Small intestine (tissue), 7 donors: ENCODE results near the gene LRPAP1. TPM values are rescaled to one million over a fixed set of nuclear protein-coding genes. Genes with fewer than 3 reads are reported as not detected.

Source experiments
- DNase-seq, 2 donors: peaks; one replicate each; pipeline versions ENCODE4 v3.0.0 to v3.0.0-alpha.2; 2013
- FAIRE-seq: peaks from 2 replicates; lab custom pipeline; 2012; peaks lifted over from hg19 to GRCh38; lab: Jason Lieb, UNC
- H3K27ac ChIP-seq, 3 donors: one replicate each; pipeline ENCODE4 v1.5.1; 2013; ENCODE audit warnings: low read length in 2 of 3, mild to moderate bottlenecking in 2 of 3, control low read depth in 1 of 3, inconsistent platforms in 1 of 3, low read depth in 1 of 3, moderate library complexity in 1 of 3
- H3K27me3 ChIP-seq, 3 donors: one replicate each; pipeline ENCODE4 v1.6.1; 2013; ENCODE audit warnings: low read length in 3 of 3, inconsistent platforms in 1 of 3; ENCODE audit not compliant: control insufficient read depth in 3 of 3, insufficient read depth in 3 of 3
- H3K36me3 ChIP-seq, 3 donors: one replicate each; pipeline ENCODE4 v1.6.1; 2013; ENCODE audit warnings: low read length in 3 of 3, inconsistent platforms in 1 of 3, low read depth in 1 of 3, mild to moderate bottlenecking in 1 of 3, moderate library complexity in 1 of 3; ENCODE audit not compliant: control insufficient read depth in 3 of 3, insufficient read depth in 2 of 3
- H3K4me1 ChIP-seq, 3 donors: one replicate each; pipeline ENCODE4 v1.6.1; 2013; ENCODE audit warnings: low read length in 2 of 3, inconsistent platforms in 1 of 3, low read depth in 1 of 3, mild to moderate bottlenecking in 1 of 3, moderate library complexity in 1 of 3; ENCODE audit not compliant: control insufficient read depth in 3 of 3, insufficient read depth in 2 of 3
- H3K4me3 ChIP-seq, 3 donors: one replicate each; pipeline ENCODE4 v1.5.1; 2013; ENCODE audit warnings: low read length in 3 of 3, control low read depth in 1 of 3, inconsistent platforms in 1 of 3, low read depth in 1 of 3, mild to moderate bottlenecking in 1 of 3, moderate library complexity in 1 of 3
- H3K9me3 ChIP-seq, 2 donors: one replicate each; pipeline ENCODE4 v1.6.1; 2013; ENCODE audit warnings: low read depth in 1 of 2, low read length in 1 of 2; ENCODE audit not compliant: control insufficient read depth in 2 of 2, insufficient read depth in 1 of 2
- WGBS, 3 donors: extraction: QIAGEN DNeasy Blood & Tissue Kit; methylation state at CpG; one replicate each; pipeline ENCODE4 v1.1.7; 2013; 5-methylcytosine and 5-hydroxymethylcytosine counted together
- polyA plus RNA-seq, 4 donors: library from polyadenylated mRNA; stranded (reverse) in 3 of 4; unstranded in 1 of 4; fragments of 200-250 nt in 3 of 4; fragments of 120-200 nt in 1 of 4; gene quantifications; one replicate each; pipeline versions ENCODE4 v1.2.1 to v1.2.3, GENCODE V29; 2013
- donor health status: healthy with polysubstance abuse.
- donor health status: control.
- donor health status: control.
- donor health status: Bipolar disorder and iron deficiency.
- donor health status: healthy.

The LRPAP1 gene
- polyA plus RNA-seq, 4 donors: 20.1 to 268 (median 69.6) TPM

DNA sequence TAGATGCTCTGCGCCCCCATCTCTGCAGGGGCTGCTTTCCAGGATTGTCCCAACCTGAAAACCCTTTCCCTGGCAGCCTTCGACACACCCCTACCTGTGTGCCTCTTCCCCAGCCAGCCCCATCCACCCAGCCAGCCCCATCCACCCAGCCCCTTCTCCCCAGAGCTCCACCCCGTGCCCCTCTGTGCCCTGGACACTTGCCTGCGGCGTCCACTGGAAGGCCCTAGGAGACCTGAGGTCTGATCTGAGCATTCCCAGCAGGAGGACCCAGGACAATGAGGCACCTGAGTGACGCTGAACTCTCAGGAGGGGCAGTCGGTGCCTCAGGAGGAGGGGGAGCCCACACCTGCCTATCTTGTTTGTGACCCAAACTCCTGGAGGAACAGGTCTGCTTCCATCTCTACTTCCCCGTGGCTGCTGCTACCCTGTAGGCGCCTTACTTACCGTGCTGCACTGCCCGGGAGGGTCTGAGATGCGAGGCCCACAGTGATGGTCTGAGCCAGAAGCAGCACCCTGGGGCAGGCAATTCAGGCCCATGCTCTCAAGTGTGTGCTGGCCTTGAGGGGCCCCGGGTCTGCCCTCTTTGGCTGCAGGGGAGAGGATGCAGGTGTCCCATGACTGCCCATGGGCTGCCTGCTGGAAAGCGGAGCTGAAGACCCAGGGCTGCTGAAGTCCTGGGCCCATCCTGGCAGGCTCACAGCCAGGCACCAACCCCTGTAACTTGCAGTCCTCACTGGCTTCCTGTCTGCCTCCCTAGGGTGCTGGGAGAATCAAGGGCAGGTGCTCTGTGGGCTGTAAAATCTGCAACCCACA is 4.9 kb downstream of the LRPAP1 start:
- Histone ChIP-seq H3K27ac (no peak overlapping the region), H3K4me3 (no peak overlapping the region), H3K9me3 (no peaks in the 10 kb centered on the region), H3K4me1 (peaks cover 6 to 20% (median 12%) of the 10 kb centered on the region in 3 donors), H3K27me3 (no peaks in the 10 kb centered on the region), H3K36me3 (peaks cover 5 to 85% (median 7%) of the 10 kb centered on the region in 3 donors)
- WGBS, 3 donors: 89 to 93% (median 93%) methylated on average over 14 of the region's 14 CpGs
- DNase-seq: no peak
- no peak for FAIRE-seq

DNA sequence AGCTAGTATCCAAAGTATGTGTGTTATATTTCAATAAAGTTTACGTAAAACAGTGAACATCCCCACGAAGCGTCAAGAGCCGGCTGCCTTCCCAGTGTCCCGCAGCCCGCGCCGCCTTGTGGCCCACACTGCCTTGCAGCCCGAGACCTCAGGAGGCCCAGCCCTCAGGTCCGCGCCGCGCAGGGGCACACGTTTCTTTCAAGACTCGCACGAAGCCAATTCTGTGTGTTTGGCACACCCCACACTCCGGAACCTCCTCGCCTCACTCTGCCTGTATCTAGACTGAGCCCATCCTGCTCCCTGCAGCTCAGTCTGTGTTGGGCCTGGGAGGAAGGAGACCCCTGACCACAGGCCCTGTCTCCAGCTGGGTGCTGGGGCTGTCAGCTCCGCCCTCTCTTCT is 5.8 kb downstream of the LRPAP1 start:
- no peak for DNase-seq
- WGBS, 3 donors: 93 to 97% (median 94%) methylated on average over 19 of the region's 19 CpGs
- Histone ChIP-seq H3K4me1 (peaks cover 6 to 19% (median 10%) of the 10 kb centered on the region in 3 donors), H3K4me3 (no peak overlapping the region), H3K27ac (no peak overlapping the region), H3K27me3 (no peaks in the 10 kb centered on the region), H3K36me3 (peaks cover 7 to 94% (median 10%) of the 10 kb centered on the region in 3 donors), H3K9me3 (no peaks in the 10 kb centered on the region)
- no peak for FAIRE-seq

DNA sequence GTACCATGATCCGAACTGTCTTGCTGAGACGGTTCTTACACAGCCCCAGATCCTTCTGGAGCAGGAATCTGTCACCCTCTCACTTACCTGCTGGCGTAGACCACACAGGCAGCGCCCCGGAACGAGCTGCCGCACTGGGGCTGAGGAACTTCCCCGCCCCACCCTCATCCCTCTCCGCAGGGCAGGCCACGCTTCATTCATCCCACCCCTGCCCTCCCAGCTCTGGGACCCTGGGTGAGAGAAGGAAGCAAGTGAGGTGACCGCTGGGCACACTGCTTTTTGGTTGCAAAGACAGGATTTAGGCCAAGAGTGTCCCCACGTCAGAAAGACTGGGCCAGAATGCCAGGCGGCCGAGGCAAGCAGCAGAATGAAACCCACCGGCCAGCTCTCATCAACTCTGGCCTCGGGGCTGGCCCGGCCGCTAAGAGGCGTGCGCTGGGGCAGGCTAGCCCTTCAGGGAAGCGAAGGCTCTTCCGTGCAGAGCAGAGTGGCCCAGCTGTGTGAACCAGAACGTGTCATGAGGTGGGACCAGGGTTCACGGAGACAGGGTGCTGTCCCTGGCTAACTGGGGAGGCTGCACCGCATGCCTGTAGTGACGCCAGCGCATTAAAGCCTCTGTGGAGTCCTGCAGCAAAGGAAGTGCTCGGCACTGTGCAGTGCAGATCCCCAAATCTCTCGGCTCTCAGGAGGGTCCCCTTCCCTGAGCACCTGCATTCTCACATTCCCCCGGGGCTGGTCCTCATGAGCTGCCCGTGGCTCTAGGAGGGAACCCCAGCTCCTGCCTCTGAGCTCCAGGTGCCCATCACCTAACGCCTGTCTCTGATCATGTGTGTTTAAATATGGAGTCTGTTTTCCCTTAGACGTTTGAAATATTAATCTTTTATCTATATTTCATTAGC is 6.4 kb downstream of the LRPAP1 start:
- H3K4me1 ChIP-seq: peaks cover 2 to 12% (median 5%) of the 10 kb centered on the region in 3 donors
- no peaks in the 10 kb centered on the region for H3K9me3 ChIP-seq
- H3K36me3 ChIP-seq: peaks cover 7 to 98% (median 13%) of the 10 kb centered on the region in 3 donors
- no peak overlapping the region for H3K4me3 ChIP-seq
- no peak for FAIRE-seq
- 90 to 92% (median 91%) methylated on average over 33 of the region's 33 CpGs for WGBS, 3 donors
- H3K27me3 ChIP-seq: no peaks in the 10 kb centered on the region
- no peak for DNase-seq
- no peak overlapping the region for H3K27ac ChIP-seq

DNA sequence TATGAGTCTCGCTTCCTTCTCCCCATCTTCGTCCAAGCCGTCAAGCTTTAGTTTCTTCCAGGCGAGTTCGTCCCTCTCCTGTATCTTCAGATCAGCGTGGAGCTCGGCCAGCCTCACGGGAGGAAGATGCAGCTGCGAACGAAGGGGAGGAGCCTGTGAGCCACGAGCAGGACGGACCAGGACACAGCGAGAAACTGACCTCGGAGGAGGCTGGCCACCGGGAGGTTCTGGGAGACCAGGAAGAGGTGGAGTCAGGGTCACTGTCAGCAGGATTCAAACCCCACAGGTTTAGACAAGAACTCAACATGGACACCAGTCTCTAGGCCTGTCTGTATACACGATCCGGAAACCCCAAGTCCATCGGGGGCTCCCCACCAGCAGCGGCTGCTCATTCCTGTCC is 7.3 kb downstream of the LRPAP1 start:
- peaks cover 11 to 98% (median 17%) of the 10 kb centered on the region in 3 donors for H3K36me3 ChIP-seq
- no peak for FAIRE-seq
- H3K4me1 ChIP-seq: peaks cover 0 to 5% (median 0%) of the 10 kb centered on the region in 3 donors
- DNase-seq: no peak
- no peaks in the 10 kb centered on the region for H3K27me3 ChIP-seq
- WGBS, 3 donors: 82 to 89% (median 88%) methylated on average over 19 of the region's 19 CpGs
- H3K9me3 ChIP-seq: no peaks in the 10 kb centered on the region
- no peak overlapping the region for H3K27ac ChIP-seq
- H3K4me3 ChIP-seq: no peak overlapping the region

DNA sequence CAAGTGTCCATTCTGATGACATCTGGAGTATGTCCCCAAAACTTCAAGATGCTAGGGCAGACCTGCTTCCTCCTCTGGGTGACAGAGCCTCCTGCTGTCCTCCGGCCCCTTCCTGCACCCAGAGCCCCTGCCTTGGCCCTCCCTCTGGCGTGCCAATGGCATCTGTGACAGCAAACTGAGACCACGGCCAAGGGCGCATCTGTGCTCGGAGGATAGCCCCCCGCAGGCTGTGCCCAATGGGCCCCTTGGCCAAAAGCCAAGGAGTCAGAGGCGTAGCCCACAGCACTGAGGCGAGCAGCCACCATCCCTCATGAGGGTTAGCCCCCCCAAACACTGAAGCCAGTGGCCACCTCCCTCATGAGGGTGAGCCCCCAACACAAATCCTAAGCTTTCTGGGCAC is 7.9 kb downstream of the LRPAP1 start:
- Histone ChIP-seq H3K4me1 (no peaks in the 10 kb centered on the region), H3K4me3 (no peak overlapping the region), H3K36me3 (peaks cover 16 to 98% (median 20%) of the 10 kb centered on the region in 3 donors), H3K27ac (no peak overlapping the region), H3K27me3 (no peaks in the 10 kb centered on the region), H3K9me3 (no peaks in the 10 kb centered on the region)
- FAIRE-seq (no peak), DNase-seq (no peak)
- WGBS, 3 donors: 93 to 94% (median 93%) methylated on average over 8 of the region's 8 CpGs

DNA sequence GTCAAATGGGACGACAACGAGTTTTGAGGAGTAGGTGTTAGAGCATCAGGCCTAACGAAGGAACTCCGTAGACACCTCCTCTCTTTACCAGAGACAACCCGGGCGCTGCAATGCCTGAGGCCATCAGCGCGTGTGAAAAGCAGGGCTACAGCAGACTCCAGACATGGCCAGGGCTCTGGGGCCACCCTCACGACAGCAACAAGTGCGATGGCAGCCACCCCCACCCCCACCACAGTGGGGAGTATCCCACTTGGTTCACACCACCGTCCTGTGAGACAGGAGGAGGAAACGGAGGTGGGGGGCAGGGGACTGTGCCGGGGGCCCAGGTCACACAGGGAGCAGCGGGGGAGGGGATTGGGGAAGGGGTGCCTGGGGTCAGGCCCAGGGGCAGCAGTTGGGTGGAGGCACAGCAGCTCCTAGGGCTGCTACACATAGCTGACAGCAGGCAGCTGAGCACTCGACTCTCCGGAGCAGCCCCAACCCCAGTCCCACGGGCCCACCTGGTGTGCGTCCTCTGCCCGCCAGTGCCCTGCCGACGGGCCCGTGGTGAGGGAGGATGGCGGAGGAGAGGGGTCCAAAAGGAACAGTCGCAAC is 8.5 kb downstream of the LRPAP1 start:
- Histone ChIP-seq H3K4me3 (no peak overlapping the region), H3K9me3 (no peaks in the 10 kb centered on the region), H3K36me3 (peaks cover 16 to 100% (median 26%) of the 10 kb centered on the region in 3 donors), H3K27me3 (no peaks in the 10 kb centered on the region), H3K4me1 (no peaks in the 10 kb centered on the region), H3K27ac (no peak overlapping the region)
- 91 to 96% (median 91%) methylated on average over 18 to 24 of the region's 24 CpGs for WGBS, 3 donors
- FAIRE-seq: no peak
- DNase-seq: no peak

DNA sequence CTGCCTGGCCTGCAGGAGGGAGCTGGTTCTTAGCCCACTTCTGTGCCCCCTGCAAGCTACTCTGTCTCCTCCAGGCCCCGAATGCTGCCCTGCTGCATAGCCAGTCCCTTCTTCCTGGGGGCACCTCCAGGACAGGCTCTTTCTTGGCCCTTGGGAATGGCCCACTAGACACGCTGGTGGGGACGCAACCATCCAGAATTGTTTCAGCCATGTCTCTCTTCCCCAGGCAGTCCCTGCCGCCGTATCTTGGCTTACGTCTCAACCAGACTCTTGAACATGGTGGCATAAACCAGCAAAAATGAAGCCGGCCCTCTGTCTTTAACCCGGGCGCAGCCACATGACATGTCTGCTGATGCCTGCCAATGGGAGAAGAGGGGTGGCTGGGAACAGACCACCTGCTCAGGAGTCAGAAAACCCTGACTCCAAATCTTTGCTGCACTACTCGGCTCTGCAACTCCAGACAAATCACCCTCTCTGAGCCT is 9.0 kb downstream of the LRPAP1 start:
- 95 to 97% (median 97%) methylated on average over 10 of the region's 10 CpGs for WGBS, 3 donors
- DNase-seq: no peak
- no peak overlapping the region for H3K27ac ChIP-seq
- no peaks in the 10 kb centered on the region for H3K9me3 ChIP-seq
- no peak for FAIRE-seq
- no peaks in the 10 kb centered on the region for H3K27me3 ChIP-seq
- no peak overlapping the region for H3K4me3 ChIP-seq
- no peaks in the 10 kb centered on the region for H3K4me1 ChIP-seq
- H3K36me3 ChIP-seq: peaks cover 22 to 99% (median 26%) of the 10 kb centered on the region in 3 donors

DNA sequence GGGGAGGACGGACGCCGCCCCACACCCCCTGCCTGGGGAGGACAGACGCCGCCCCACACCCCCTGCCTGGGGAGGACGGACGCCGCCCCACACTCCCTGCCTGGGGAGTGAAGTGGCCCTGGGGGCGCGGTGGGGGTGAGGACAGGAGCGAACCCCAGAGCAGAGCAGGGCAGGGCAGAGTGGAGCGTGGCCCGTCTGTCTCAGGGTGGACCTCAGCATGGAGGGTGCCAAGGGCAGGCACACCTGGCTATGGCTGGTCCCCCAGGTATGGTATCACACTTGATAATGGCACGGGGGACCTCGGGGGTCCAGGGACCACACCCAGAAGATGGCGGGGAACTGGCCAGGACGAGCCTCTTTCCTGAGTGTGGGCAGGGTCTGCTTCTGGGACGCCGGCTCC is 9.6 kb downstream of the LRPAP1 start:
- Histone ChIP-seq H3K27ac (no peak overlapping the region), H3K4me1 (no peaks in the 10 kb centered on the region), H3K36me3 (peaks cover 26 to 99% (median 27%) of the 10 kb centered on the region in 3 donors), H3K4me3 (no peak overlapping the region), H3K9me3 (no peaks in the 10 kb centered on the region), H3K27me3 (no peaks in the 10 kb centered on the region)
- WGBS, 3 donors: 92 to 94% (median 93%) methylated on average over 16 to 19 of the region's 19 CpGs
- DNase-seq (no peak), FAIRE-seq (no peak)
